ENCODE measurements around the gene SFXN4.
"Not testable (repeated sequence)": the region's sequence is repeated elsewhere in the genome, so short reads cannot be mapped to it uniquely, and the experiment has no call there.

The SFXN4 gene

GRCh38 chr10:119149157-119149556 is 16.4 kb downstream of the SFXN4 start:
- in situ Hi-C loops (cut with MboI; ENCODE audit: low sequenced_read_pairs), result no loop called here

DNA sequence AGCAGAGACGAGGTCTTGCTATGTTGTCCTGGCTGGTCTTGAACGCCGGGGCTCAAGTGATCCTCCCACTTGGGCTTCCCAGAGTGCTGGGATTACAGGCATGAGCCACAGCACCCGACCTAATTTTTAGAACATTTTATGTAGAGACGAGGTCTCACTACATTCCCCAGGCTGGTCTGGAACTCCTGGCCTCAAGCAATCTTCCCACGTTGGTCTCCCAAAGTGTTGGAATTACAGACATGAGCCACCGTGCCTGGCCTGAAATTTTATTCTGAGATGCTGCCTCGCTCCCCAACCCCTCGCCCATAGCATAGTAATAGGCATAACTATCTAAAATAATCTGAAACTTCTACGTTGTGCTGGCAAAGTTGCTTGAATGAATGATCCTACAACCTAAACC is 21.9 kb downstream of the SFXN4 start:
- in situ Hi-C loops (cut with MboI; ENCODE audit: low sequenced_read_pairs), result no loop called here

DNA sequence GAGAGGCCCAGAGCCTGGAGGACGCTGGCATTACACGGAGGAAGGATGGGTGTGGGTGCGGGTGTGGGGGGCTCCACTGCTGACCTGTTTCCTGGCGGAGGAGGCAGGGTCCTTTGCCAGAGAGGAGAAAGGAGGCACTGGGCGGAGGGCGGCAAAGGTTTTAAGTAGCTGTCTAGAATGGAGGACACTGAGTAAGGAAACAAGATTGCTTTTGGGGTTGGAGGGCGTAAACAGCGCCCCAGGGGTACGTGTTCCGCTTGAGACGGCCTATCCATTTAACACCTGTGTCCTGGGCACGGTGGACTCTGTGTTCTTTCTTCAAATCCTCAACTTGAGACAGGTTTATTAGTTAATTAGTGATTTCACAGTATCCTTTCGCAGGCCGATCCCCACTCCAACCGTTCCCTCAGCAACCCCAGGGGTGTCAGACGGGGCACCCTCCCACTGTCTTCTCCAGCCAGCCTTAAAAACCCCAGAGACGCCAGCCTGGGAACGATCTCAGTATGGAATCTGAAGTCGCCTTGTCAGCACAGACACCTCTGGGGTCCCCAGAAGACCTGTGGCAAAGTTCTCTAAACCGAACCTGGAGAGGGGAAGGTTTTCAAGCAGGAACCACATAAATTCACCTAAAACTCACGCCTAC is 24.8 kb downstream of the SFXN4 start:
- in situ Hi-C loops (cut with MboI; ENCODE audit: low sequenced_read_pairs), result no loop called here

DNA sequence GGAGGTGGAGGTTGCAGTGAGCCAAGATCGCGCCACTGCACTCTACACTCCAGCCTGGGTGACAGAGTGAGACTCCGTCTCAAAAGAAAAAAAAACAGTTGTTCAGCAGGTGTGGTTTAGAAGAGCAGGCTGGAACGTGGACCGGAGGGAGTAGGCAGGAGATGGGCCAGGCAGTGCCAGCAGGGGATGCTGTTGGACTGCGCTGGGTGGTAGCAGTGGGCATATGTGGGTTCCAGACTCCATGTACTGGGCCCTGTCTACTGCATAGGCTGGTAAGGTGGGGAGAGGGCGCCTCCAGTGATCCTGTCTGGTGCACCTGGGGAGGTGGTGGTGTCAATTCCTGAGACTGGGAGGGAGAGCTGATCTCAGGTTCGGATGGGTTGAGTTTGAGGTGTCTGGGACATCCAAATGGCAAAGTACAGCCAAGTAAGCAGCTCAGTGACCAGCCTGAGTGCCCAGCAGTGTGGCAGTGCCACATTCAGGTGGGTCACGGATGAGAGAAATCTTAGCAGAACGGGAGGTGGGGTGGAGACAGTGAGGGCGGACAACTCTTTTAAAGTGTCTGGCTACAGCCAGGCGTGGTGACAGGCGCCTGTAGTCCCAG is 25.9 kb downstream of the SFXN4 start:
- in situ Hi-C loops (cut with MboI; ENCODE audit: low sequenced_read_pairs), result no loop called here

GRCh38 chr10:119138346-119139306 is 26.9 kb downstream of the SFXN4 start:
- in situ Hi-C loops (cut with MboI; ENCODE audit: low sequenced_read_pairs), result no loop called here

DNA sequence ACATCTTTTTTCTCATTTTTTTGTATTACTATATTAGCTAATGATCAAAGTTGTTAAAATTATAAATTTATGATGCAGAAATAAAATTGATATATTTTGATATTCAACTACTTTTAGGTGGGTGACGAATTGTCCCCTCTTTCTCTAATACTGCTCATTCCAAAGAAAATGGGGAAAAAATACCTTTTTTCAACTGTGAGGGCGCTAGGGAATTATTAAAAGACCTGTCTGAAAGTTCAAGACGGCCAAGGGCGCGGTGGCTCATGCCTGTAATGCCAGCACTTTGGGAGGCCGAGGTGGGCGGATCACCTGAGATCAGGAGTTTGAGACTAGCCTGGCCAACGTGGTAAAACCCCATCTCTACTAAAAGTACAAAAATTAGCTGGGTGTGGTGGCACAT is 27.6 kb downstream of the SFXN4 start:
- in situ Hi-C loops (cut with MboI; ENCODE audit: low sequenced_read_pairs), result not testable (repeated sequence)

- in situ Hi-C loops (cut with MboI; ENCODE audit: low sequenced_read_pairs), result no loop called here
Observed at GRCh38 chr10:119136084-119136483, 29.4 kb downstream of the SFXN4 start.

GRCh38 chr10:119135513-119135881 is 30.0 kb downstream of the SFXN4 start:
- in situ Hi-C loops (cut with MboI; ENCODE audit: low sequenced_read_pairs), result no loop called here

DNA sequence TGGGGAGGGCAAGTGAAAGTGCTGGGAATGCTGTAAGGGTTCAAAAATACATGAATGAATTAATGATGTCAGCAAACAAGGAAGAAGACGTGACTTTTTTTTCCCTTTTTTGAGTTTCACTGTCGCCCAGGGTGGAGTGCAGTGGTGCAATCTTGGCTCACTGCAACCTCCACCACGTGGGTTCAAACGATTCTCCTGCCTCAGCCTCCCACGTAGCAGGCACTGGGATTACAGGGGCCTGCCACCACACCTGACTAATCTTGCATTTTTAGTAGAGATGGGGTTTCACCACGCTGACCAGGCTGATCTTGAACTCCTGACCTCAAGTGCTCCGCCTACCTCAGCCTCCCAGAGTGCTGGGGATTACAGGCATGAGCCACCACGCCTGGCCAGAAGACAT is 31.6 kb downstream of the SFXN4 start:
- in situ Hi-C loops (cut with MboI; ENCODE audit: low sequenced_read_pairs), result no loop called here

DNA sequence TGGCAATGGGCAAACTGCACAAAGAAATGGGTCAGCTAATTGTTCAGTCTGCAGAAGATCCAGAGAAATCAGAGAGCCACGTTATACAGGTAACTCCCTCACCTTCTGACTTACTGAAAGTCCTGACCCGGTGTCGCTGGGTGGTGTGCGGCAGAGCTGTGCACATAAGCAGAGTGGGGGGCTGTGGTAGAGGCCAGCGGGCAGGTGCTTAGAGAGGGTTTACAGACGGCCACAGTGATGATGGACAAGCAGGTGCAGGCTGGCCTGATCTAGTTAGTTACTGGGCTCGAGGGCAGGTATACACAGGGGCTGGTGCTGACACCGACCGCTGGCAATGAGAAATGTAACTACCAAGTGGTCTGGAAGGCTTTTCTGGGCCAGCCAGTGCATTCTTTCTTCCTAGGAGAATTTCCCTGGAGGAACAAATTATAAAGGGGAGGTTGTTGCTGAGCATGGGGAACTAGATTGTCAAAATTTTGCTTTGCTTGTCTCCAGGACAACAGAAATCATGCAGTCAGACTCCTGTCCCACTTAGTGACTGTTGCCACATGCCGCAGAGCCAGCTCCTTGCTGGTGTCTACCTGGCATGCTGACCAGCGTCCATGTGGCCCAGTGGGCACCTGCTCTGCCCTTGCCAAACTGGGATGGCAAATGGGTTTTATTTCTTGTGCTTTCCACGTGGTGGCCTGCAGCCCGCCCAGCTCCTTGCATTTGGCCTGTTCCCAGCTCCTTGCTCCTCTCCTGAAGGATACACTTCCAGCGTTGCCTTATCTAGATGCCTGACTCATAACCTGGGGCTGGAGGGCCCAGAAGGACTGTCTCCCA is 32.8 kb downstream of the SFXN4 start:
- in situ Hi-C loops (cut with MboI; ENCODE audit: low sequenced_read_pairs), result no loop called here

DNA sequence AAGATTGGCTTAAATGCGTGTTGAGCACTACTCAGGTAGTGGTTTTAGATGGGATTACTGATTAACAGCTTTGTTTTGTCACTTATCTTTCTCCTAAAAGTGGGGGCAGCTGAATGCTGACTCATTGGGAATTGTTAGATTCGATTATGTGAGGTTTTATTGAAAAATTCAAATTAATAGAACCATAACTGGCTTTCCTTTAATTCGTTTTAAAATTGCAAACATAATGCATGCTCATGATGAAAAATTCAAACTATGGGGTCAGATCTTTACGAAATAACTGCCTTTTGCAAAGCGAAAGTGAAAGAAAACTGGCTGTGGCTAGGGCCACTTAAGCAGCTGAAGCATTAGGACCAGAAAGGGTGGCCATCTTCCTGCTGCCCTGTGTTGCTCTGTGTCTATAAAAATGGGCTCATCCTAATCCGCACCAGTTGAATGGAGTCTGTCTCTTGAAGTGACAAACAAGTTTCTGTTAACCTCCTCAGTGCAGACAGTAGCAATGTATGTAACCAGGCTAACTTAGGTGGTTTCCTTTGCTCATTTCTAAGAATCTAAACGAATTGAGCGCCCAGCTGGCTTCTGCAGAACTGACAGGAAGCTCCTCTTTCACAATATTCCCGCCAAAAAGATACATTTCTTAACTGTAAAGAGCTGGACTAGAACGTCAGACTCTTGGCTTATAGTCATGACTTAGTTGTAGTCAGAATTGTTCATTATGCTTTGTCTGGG is 33.8 kb downstream of the SFXN4 start:
- in situ Hi-C loops (cut with MboI; ENCODE audit: low sequenced_read_pairs), result no loop called here

DNA sequence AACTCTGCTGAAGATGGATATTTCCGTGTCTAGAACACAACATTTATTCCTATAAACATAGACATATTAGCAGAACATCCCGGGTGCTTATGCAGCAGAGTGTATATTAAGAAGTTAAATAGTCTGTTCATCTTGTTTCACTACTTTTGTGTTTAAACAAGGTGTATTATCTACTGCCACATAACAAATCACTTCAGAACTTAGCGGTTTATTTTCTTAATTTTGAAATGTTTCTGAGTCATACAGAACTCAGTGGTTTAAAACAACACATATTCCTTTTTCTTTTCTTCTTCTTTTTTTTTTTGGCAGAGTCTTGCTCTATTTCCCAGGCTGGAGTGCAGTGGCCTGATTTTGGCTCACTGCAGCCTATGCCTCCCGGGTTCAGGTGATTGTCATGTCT is 35.8 kb downstream of the SFXN4 start:
- in situ Hi-C loops (cut with MboI; ENCODE audit: low sequenced_read_pairs), result no loop called here

- in situ Hi-C loops (cut with MboI; ENCODE audit: low sequenced_read_pairs), result no loop called here
Observed at GRCh38 chr10:119125942-119126341, 39.6 kb downstream of the SFXN4 start.

- in situ Hi-C loops (cut with MboI; ENCODE audit: low sequenced_read_pairs), result no loop called here
Observed at GRCh38 chr10:119120875-119121274, 44.6 kb downstream of the SFXN4 start.

DNA sequence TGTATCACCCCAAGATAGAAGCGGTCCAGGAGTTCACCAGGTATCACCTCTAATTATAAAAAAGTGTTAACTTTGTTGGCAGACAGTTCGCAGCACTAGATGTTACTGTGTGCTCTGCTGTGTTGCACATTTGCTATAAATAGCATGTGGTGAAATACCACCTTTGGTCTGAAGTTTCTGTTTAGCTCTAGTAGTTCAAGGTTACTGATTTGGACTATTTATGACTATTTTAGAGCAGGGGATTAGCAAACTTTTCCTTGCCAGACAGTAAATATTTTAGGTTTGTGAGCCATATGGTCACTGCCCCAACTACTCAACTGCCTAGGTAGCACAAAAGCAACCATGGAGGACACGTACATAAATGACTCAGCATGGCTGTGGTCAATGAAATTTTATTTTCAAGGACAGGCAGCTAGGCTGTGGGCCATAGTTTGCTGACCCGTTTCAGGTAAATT is 45.1 kb downstream of the SFXN4 start:
- in situ Hi-C loops (cut with MboI; ENCODE audit: low sequenced_read_pairs), result no loop called here

DNA sequence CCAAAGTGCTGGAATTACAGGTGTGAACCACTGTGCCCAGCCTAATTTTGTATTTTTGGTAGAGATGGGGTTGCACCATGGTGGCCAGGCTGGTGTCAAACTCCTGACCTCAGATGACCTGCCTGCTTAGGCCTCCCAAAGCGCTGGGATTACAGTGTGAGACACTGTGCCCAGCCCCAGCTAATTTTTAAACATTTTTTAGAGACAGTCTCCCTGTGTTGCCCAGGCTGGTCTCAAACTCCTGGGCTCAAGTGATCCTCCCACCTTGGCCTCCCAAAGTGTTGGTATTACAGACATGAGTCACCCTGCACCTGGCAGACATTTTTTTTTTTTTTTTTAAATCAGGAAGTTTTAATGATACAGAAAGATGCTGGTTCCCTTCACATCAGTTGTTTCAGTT is 46.1 kb downstream of the SFXN4 start:
- in situ Hi-C loops (cut with MboI; ENCODE audit: low sequenced_read_pairs), result no loop called here

DNA sequence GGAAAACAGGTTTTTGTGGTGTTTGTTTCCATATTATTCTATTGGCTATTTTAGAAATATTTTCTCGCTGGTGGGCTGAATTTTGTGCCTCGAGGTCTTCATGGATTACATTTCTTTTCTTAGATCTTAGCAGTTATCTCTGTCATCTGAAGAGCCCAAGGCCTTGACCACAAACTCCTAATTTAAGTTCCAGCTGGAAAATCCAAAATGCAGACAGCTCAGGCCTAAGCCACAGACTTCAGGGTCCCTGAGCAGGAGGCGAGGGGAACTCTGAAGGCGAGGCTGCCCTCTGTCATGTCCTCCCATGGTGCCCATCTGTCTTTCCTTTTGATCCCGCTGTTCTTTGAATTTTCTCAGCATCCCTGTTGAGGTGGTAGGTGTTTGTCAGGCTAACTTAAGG is 47.3 kb downstream of the SFXN4 start:
- in situ Hi-C loops (cut with MboI; ENCODE audit: low sequenced_read_pairs), result no loop called here

- in situ Hi-C loops (cut with MboI; ENCODE audit: low sequenced_read_pairs), result no loop called here
Observed at GRCh38 chr10:119116326-119116951, 49.1 kb downstream of the SFXN4 start.

- in situ Hi-C loops (cut with MboI; ENCODE audit: low sequenced_read_pairs), result no loop called here
Observed at GRCh38 chr10:119115926-119116325, 49.6 kb downstream of the SFXN4 start.

Measured in hTERT RPE-1 (cell line).